GM18907 (cell line): ENCODE results near the gene KAT6B.
"Not testable (repeated sequence)": the region's sequence is repeated elsewhere in the genome, so short reads cannot be mapped to it uniquely, and the experiment has no call there.

ENCODE experiments used
- ATAC-seq: cut with Tn5 transposase; IDR thresholded peaks from one replicate; pipeline ENCODE4 v1.9.1; 2021; ENCODE audit warnings: mild to moderate bottlenecking, moderate library complexity; ENCODE audit not compliant: unreplicated experiment

KAT6B gene

GRCh38 chr10:74826142-74827044 lies at the start of gene KAT6B:
Gene KAT6B (plus strand): TSS chr10:74826600. CDS start chr10:74842858, 16,258 bp downstream.
- peak; percentile 92 for ATAC-seq

GRCh38 chr10:74778436-74779094 lies 47.8 kb upstream of the KAT6B start:
- no peak for ATAC-seq

GRCh38 chr10:74781870-74782269 lies 44.5 kb upstream of the KAT6B start:
- not testable (repeated sequence) for ATAC-seq

GRCh38 chr10:74784462-74784861 lies 41.9 kb upstream of the KAT6B start:
- ATAC-seq: no peak

GRCh38 chr10:74786126-74786525 lies 40.3 kb upstream of the KAT6B start:
- ATAC-seq: no peak

- ATAC-seq: no peak
Observed at GRCh38 chr10:74787457-74787856, 38.9 kb upstream of the KAT6B start.

DNA sequence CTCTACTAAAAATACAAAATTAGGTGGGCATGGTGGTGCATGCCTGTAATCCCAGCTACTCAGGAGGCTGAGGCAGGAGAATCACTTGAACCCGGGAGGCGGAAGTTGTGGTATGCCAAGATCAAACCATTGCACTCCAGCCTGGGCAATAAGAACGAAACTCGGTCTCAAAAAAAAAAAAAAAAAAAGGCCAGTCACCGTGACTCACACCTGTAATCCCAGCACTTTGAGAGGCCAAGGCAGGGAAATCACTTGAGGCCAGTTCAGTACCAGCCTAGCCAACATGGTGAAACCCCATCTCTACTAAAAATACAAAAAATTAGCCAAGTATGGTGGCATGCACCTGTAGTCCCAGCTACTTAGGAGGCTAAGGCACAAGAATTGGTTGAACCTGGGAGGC lies 34.4 kb upstream of the KAT6B start:
- not testable (repeated sequence) for ATAC-seq

GRCh38 chr10:74792726-74793125 lies 33.7 kb upstream of the KAT6B start:
- ATAC-seq: no peak

DNA sequence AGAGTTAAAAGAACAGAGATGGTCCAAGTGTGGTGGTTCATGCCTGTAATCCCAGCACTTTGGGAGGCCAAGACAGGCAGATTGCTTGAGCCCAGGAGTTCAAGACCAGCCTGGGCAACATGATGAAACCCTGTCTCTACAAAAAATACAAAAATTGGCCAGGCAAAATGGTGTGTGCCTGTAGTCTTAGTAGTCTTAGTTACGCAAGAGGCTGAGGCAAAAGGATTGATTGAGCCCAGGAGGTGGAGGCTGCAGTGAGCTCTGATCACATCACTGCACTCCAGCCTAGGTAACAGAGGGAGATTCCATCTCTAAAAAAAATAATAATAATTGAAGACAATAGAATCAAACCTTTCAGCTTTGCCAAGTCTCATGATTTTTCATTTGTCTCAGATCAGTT lies 33.2 kb upstream of the KAT6B start:
- not testable (repeated sequence) for ATAC-seq

- no peak for ATAC-seq
Observed at GRCh38 chr10:74794531-74794930, 31.9 kb upstream of the KAT6B start.

DNA sequence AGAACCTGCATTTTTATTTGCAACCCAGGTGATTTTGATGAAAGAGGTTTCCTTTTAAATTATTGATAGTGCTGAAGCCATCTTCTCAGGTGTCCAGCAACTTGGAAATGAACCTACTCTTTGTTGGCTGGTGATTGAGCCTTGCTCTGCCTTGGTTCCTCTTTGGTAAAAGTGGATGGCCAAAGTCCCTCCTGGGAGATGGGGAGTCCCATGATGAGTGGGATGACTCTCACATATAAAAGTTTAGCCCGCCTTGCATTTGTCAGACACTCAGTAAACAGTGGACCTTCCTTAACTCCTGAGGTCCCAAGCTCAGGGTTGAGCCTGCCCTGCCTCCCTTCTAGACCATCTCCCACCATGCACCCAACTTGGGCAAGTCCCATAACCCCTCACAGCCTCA lies 28.9 kb upstream of the KAT6B start:
- no peak for ATAC-seq

- ATAC-seq: no peak
Observed at GRCh38 chr10:74799721-74800221, 26.6 kb upstream of the KAT6B start.

DNA sequence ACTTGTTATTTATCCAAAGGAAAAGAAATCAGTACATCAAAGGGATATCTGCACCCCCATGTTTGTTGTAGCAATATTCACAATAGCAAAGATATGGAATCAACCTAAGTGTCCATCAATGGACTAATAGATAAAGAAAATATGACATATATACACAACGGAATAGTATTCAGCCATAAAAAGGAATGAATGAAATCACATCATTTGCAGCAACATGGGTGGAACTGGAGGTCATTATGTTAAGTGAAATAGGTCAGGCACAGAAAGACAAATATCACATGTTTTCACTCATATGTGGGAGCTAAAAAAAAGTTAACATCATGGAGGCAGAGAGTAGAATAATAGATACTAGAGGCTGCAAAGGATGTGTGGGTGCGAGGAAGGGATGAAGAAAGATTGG lies 25.0 kb upstream of the KAT6B start:
- no peak for ATAC-seq

- ATAC-seq: no peak
Observed at GRCh38 chr10:74808501-74808900, 17.9 kb upstream of the KAT6B start.

DNA sequence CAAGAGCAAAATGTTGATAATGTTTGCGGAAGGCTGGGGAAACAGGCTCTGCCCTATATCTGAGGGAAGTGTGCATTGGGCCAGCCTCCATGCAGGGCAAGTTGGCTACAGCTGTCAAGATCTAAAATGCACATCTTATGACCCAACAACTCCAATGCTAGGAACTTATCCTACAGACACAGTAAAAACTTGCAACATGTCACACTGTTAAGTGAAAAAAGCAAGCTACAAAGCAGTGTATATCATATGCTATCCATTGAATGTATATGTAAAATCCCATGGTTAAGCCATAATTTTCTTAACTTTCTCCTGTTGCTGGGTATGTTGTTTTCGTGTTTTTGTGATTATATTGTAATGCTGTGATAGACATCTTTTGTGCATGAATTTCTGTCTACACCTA lies 16.3 kb upstream of the KAT6B start:
- ATAC-seq: no peak

- ATAC-seq: no peak
Observed at GRCh38 chr10:74813381-74814259, 12.8 kb upstream of the KAT6B start.

GRCh38 chr10:74814797-74815196 lies 11.6 kb upstream of the KAT6B start:
- no peak for ATAC-seq

GRCh38 chr10:74816824-74817498 lies 9.4 kb upstream of the KAT6B start:
- no peak for ATAC-seq

- no peak for ATAC-seq
Observed at GRCh38 chr10:74821501-74821900, 4.9 kb upstream of the KAT6B start.

DNA sequence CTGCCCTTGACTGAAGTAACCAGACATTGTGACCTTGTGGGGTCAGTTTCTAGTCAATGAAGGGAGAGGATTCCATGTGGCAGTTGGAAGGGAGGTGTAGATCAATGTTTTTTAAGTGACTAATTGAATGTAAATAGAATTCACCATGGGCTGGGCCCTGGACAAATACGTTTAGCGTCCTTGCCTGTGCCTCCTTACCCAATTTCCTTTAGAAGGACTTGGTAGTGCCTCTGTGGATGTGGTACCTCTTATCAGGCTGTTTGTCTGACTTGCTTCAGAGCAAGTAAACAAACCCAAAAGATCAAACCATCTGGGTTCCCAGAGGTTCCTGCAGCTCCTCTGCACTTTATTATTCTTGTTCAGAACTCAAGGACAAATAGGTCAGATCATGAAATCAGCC lies 4.3 kb upstream of the KAT6B start:
- ATAC-seq: no peak
